Panc1 (cell line): ENCODE measurements around the gene KCND1. TPM values are rescaled to one million over a fixed set of nuclear protein-coding genes. Genes with fewer than 3 reads are reported as not detected.
A peak's percentile ranks its signal among the peaks of the same experiment; 100 is the strongest.

Experiments
- ATAC-seq: fragments of 200-7000 bp; cut with Tn5 transposase; 2 replicates; pipeline ENCODE4 v1.9.1; 2020; ENCODE audit warnings: mild to moderate bottlenecking, moderate library complexity
- BruUV-seq: library from RNA; stranded (reverse); fragments of 400-500 nt; replicated peaks from 2 replicates; lab custom pipeline; 2021; lab: Mats Ljungman, UMichigan
- CTCF ChIA-PET: fragments of 300-600 bp; sonication (Branson Sonifier 250); formaldehyde crosslinking; loops from one replicate; lab custom pipeline; 2022; ENCODE audit warnings: antibody characterized with exemption; lab: Charles Lee
- POLR2A ChIA-PET: fragments of 300-600 bp; sonication (Branson Sonifier 250); formaldehyde crosslinking; loops from one replicate; lab custom pipeline; 2022; ENCODE audit warnings: antibody characterized with exemption; lab: Charles Lee
- DNase-seq: peaks from one replicate; pipeline ENCODE4 v3.0.0-alpha.2; 2010; ENCODE audit warnings: low read depth, low spot score
- H3K27ac ChIP-seq: 2 replicates; pipeline ENCODE4 v1.5.1; 2011; ENCODE audit warnings: mild to moderate bottlenecking, low read length, inconsistent platforms
- H3K27me3 ChIP-seq: fragments of 200-500 bp; sonication (Bioruptor generic); 2 replicates; pipeline ENCODE4 v1.6.0; 2014; ENCODE audit warnings: low read length, inconsistent platforms; ENCODE audit not compliant: control insufficient read depth, insufficient read depth
- H3K36me3 ChIP-seq: fragments of 200-500 bp; sonication (Bioruptor generic); 2 replicates; pipeline ENCODE4 v1.5.1; 2014; ENCODE audit warnings: inconsistent platforms, mild to moderate bottlenecking, low read length, moderate library complexity; ENCODE audit not compliant: control insufficient read depth, insufficient read depth
- H3K4me1 ChIP-seq: 2 replicates; pipeline ENCODE4 v1.5.1; 2011; ENCODE audit warnings: inconsistent platforms, mild to moderate bottlenecking, low read length, moderate library complexity; ENCODE audit not compliant: control insufficient read depth, insufficient read depth
- H3K4me3 ChIP-seq, 2 experiments: 2 replicates each; pipeline ENCODE4 v1.5.1; 2011 to 2012; ENCODE audit warnings: low read depth in 2 of 2, low read length in 2 of 2, mild to moderate bottlenecking in 2 of 2, inconsistent platforms in 1 of 2, moderate library complexity in 1 of 2
- H3K9me3 ChIP-seq: fragments of 200-500 bp; sonication (Bioruptor generic); 2 replicates; pipeline ENCODE4 v1.5.1; 2014; ENCODE audit warnings: low read depth, mild to moderate bottlenecking, inconsistent platforms, low read length, moderate library complexity; ENCODE audit not compliant: control insufficient read depth, insufficient read depth
- POLR2AphosphoS5 ChIP-seq: IDR thresholded peaks from 2 replicates; pipeline ENCODE4 v1.6.1; 2012; ENCODE audit warnings: mild to moderate bottlenecking, low read depth, low read length, moderate library complexity
- SIN3A ChIP-seq: IDR thresholded peaks from 2 replicates; pipeline ENCODE4 v1.6.1; 2012; ENCODE audit warnings: low read depth, mild to moderate bottlenecking, low read length, moderate library complexity, borderline replicate concordance; ENCODE audit not compliant: insufficient read depth
- TCF7L2 ChIP-seq: IDR thresholded peaks from 2 replicates; pipeline ENCODE4 v1.6.1; 2011; ENCODE audit warnings: mild to moderate bottlenecking, low read depth, low read length, inconsistent platforms
- in situ Hi-C: cut with HindIII; loops from 2 replicates; pipeline ENCODE4 v1.10.0; 2016; ENCODE audit warnings: low sequenced_read_pairs, low pct_unique_long_range_greater_than_20kb
- intact Hi-C: fragments of 100-400 bp; cut with micrococcal nuclease; formaldehyde crosslinking; loops from one replicate; pipeline ENCODE4 v1.10.0; 2022; ENCODE audit not compliant: unreplicated experiment
- total RNA-seq: library from RNA; stranded (reverse); gene quantifications from one replicate; pipeline ENCODE4 v1.2.1, GENCODE V29; 2021; ENCODE audit not compliant: unreplicated experiment
- TF ChIP-seq, protein P1 (sequence below), 2 experiments: IDR thresholded peaks; 2 replicates each; pipeline ENCODE4 v1.6.1; 2011 to 2012; ENCODE audit warnings: low read depth in 2 of 2, control low read depth in 1 of 2, low read length in 1 of 2, mild to moderate bottlenecking in 1 of 2, moderate library complexity in 1 of 2; ENCODE audit not compliant: insufficient read depth in 1 of 2
- TF ChIP-seq, protein P2 (sequence below): fragments of 450-650 bp; IDR thresholded peaks from 2 replicates; pipeline ENCODE4 v1.5.1; 2017; ENCODE audit warnings: mild to moderate bottlenecking

KCND1 gene
- total RNA-seq, 1 experiment from 2014 or later = 5.5 TPM

DNA sequence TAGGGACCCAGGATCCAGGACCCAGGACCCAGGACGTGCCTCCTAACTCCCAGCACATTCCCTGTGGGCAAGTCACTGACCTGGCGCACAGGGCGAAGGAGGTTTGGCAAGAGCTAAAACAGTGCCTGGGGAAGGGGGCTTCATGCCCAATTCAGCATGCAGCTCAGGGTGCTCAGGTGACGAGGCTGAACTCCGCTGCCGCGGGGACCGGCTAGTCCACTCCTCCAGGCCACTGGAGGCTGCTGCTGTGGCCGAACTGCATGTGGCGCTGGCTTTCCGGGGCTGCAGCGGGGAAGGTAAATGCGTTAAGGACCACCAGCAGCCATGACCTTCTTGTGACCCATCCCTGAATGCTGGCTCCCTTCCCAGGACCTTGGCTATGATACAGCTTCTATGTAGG lies 47.9 kb downstream of the KCND1 start:
- Histone ChIP-seq H3K4me1 (peaks cover 8% of the 10 kb centered on the region; the same call in 1 of the 2 replicates), H3K36me3 (no peaks in the 10 kb centered on the region; the same call in 1 of the 2 replicates), H3K9me3 (no peaks in the 10 kb centered on the region), H3K27ac (no peak overlapping the region), H3K27me3 (no peaks in the 10 kb centered on the region), H3K4me3 (no peak overlapping the region)
- no TSS peak for BruUV-seq
- intact Hi-C loops (no loop called here), in situ Hi-C loops (no loop called here)
- DNase-seq (no peak), ATAC-seq (no peak)
- ChIA-PET CTCF (no interaction called here), POLR2A (no interaction called here)
- TF ChIP-seq SIN3A (no peak), TCF7L2 (no peak)

DNA sequence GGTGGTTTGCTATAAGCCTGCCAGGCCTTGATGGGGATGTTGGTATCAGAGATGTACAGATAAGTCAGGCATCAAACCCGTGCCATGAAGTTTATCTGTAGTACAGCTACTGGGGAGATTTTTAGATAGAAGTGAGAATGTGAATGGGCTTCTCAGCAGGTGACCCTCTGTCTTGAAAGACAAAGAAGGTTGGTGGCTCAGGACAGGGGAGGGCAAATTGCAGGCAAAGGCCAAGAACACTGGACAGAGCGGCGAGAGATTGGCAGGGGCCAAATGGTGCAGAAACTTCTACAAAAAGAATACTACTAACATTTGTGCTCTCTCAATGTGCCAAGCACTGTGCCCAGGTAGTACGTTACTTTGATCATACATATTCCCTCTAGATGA lies 50.9 kb downstream of the KCND1 start:
- BruUV-seq = no TSS peak
- Histone ChIP-seq H3K4me3 (no peak overlapping the region), H3K27ac (no peak overlapping the region), H3K4me1 (peaks cover 8% of the 10 kb centered on the region), H3K27me3 (no peaks in the 10 kb centered on the region), H3K9me3 (no peaks in the 10 kb centered on the region), H3K36me3 (peaks cover 4% of the 10 kb centered on the region)
- ChIA-PET POLR2A (no interaction called here), CTCF (no interaction called here)
- ATAC-seq (no peak), DNase-seq (no peak)
- in situ Hi-C loops (no loop called here), intact Hi-C loops (no loop called here)
- TF ChIP-seq POLR2AphosphoS5 (no peak), SIN3A (no peak), TCF7L2 (no peak)
- TF ChIP-seq, protein P1, sequence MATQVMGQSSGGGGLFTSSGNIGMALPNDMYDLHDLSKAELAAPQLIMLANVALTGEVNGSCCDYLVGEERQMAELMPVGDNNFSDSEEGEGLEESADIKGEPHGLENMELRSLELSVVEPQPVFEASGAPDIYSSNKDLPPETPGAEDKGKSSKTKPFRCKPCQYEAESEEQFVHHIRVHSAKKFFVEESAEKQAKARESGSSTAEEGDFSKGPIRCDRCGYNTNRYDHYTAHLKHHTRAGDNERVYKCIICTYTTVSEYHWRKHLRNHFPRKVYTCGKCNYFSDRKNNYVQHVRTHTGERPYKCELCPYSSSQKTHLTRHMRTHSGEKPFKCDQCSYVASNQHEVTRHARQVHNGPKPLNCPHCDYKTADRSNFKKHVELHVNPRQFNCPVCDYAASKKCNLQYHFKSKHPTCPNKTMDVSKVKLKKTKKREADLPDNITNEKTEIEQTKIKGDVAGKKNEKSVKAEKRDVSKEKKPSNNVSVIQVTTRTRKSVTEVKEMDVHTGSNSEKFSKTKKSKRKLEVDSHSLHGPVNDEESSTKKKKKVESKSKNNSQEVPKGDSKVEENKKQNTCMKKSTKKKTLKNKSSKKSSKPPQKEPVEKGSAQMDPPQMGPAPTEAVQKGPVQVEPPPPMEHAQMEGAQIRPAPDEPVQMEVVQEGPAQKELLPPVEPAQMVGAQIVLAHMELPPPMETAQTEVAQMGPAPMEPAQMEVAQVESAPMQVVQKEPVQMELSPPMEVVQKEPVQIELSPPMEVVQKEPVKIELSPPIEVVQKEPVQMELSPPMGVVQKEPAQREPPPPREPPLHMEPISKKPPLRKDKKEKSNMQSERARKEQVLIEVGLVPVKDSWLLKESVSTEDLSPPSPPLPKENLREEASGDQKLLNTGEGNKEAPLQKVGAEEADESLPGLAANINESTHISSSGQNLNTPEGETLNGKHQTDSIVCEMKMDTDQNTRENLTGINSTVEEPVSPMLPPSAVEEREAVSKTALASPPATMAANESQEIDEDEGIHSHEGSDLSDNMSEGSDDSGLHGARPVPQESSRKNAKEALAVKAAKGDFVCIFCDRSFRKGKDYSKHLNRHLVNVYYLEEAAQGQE (IDR thresholded peaks at IDR 0.05; ENCODE audit: insufficient read depth in 1 of 2, low read depth in 2 of 2, low read length in 1 of 2) = no peak
- TF ChIP-seq, protein P2, sequence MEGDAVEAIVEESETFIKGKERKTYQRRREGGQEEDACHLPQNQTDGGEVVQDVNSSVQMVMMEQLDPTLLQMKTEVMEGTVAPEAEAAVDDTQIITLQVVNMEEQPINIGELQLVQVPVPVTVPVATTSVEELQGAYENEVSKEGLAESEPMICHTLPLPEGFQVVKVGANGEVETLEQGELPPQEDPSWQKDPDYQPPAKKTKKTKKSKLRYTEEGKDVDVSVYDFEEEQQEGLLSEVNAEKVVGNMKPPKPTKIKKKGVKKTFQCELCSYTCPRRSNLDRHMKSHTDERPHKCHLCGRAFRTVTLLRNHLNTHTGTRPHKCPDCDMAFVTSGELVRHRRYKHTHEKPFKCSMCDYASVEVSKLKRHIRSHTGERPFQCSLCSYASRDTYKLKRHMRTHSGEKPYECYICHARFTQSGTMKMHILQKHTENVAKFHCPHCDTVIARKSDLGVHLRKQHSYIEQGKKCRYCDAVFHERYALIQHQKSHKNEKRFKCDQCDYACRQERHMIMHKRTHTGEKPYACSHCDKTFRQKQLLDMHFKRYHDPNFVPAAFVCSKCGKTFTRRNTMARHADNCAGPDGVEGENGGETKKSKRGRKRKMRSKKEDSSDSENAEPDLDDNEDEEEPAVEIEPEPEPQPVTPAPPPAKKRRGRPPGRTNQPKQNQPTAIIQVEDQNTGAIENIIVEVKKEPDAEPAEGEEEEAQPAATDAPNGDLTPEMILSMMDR = no peak

DNA sequence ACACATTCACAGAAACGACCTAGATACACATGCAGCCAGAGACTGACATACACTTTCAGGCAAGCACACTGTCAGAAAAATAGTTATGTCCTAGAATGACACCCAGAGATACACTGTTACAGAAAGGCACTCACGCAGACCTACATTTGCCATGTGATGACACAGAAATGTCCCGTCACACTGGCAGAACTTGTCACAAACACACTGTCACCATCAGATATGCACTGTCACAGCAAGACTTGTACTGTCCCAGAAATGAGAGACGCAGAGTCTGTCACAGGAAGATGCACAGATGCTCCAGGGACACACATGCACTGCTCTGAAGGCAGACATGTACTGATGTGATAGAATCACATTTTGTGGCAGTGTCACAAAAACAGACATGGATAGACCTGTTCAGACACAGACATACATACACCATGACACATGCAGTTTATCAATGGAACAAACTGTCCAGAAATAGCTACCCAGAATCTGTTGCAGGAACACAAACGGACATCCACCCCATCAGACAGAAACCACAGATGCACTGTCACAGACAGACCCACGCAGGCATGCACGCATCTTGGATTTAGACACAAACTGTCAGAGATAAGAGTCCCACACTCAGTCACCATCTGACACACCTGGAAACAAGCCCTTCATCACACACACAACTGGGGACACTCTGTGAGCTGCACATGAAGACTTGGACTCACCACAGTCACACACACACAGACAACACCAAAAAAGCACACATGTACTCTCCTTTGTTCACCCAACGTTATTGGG lies 51.5 kb downstream of the KCND1 start:
- DNase-seq (no peak), ATAC-seq (no peak)
- H3K27me3 ChIP-seq = no peaks in the 10 kb centered on the region
- BruUV-seq = no TSS peak
- TF ChIP-seq, protein P2 = no peak
- no peak for TF ChIP-seq SIN3A
- peaks cover 8% of the 10 kb centered on the region for H3K4me1 ChIP-seq
- POLR2A ChIA-PET = no interaction called here
- in situ Hi-C loops = no loop called here
- H3K9me3 ChIP-seq = no peaks in the 10 kb centered on the region
- H3K27ac ChIP-seq = peak overlapping the region; percentile 72
- CTCF ChIA-PET = no interaction called here
- intact Hi-C loops = no loop called here
- no peak overlapping the region; a peak in 1 of 4 replicates for H3K4me3 ChIP-seq
- peaks cover 7% of the 10 kb centered on the region for H3K36me3 ChIP-seq
